Erythroblast (primary cell): ENCODE measurements around the gene MIA2.

Experiments
- GATA1 ChIP-seq: IDR thresholded peaks from 2 replicates; pipeline ENCODE4 v1.6.1; 2011; ENCODE audit warnings: low read depth, mild to moderate bottlenecking, control low read depth, low read length, moderate library complexity
- POLR2A ChIP-seq: IDR thresholded peaks from 2 replicates; pipeline ENCODE4 v1.6.1; 2011; ENCODE audit warnings: mild to moderate bottlenecking, low read length

DNA sequence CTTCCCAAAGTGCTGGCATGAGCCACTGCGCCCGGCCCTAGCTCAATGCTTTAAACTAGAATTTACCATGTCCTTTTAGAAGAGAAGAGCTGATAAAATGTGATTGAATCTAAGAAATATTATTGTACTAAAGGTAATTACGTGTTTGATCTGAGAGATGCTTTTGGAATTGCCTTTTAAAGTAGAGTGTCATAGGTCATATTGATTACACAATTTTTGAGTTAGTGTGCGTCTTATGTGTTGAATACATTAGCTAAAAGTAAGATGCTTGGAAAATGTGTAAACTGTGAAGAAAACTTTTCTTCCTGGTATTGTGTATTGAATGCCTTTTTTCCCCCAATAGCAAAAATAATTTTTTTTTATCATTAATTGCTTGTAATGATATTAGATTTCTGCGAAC is 41.7 kb downstream of the MIA2 start:
- no peak for TF ChIP-seq POLR2A
- no peak for TF ChIP-seq GATA1
